Osteoblast (primary cell): ENCODE data around the gene SPDYC. TPM values are rescaled to one million over a fixed set of nuclear protein-coding genes. Genes with fewer than 3 reads are reported as not detected.

Experiments used
- DNase-seq: peaks from one replicate; pipeline ENCODE4 v3.0.0; 2011; ENCODE audit warnings: low spot score, mixed read lengths; ENCODE audit not compliant: insufficient read length; ENCODE audit errors: missing footprints
- H2AFZ ChIP-seq: 2 replicates; pipeline ENCODE4 v1.6.0; 2011; ENCODE audit warnings: mild to moderate bottlenecking, low read length
- H3K27ac ChIP-seq: 2 replicates; pipeline ENCODE4 v1.5.1; 2011; ENCODE audit warnings: mild to moderate bottlenecking, low read depth, low read length, moderate library complexity
- H3K27me3 ChIP-seq: 2 replicates; pipeline ENCODE4 v1.6.0; 2012; ENCODE audit warnings: mild to moderate bottlenecking, control low read depth, inconsistent platforms, low read length, moderate library complexity; ENCODE audit not compliant: insufficient read depth
- H3K36me3 ChIP-seq: 2 replicates; pipeline ENCODE4 v1.5.1; 2011; ENCODE audit warnings: mild to moderate bottlenecking, low read length, control low read depth, moderate library complexity; ENCODE audit not compliant: insufficient read depth
- H3K4me1 ChIP-seq: 2 replicates; pipeline ENCODE4 v1.5.1; 2011; ENCODE audit warnings: mild to moderate bottlenecking, low read length, control low read depth, moderate library complexity; ENCODE audit not compliant: insufficient read depth
- H3K4me2 ChIP-seq: 2 replicates; pipeline ENCODE4 v1.6.0; 2011; ENCODE audit warnings: mild to moderate bottlenecking, low read length; ENCODE audit not compliant: insufficient read depth
- H3K4me3 ChIP-seq: fragments of 200-600 bp; sonication (generic); 3 replicates; pipeline ENCODE4 v1.5.1; 2012; ENCODE audit warnings: mild to moderate bottlenecking, low read length, inconsistent platforms; ENCODE audit not compliant: insufficient read depth
- H3K79me2 ChIP-seq: 2 replicates; pipeline ENCODE4 v1.6.0; 2012; ENCODE audit warnings: mild to moderate bottlenecking, low read length, control low read depth, inconsistent platforms; ENCODE audit not compliant: insufficient read depth
- H3K9me3 ChIP-seq: 2 replicates; pipeline ENCODE4 v1.5.1; 2011; ENCODE audit warnings: low read depth, low read length, control low read depth
- H4K20me1 ChIP-seq: 2 replicates; pipeline ENCODE4 v1.6.0; 2012; ENCODE audit warnings: mild to moderate bottlenecking, low read length, control low read depth; ENCODE audit not compliant: insufficient read depth
- total RNA-seq: library from RNA; depleted of rRNA; stranded (reverse); fragments of >200 nt; gene quantifications from 2 replicates; pipeline ENCODE4 v1.2.3, GENCODE V29; 2012
- TF ChIP-seq, protein P1 (sequence below): IDR thresholded peaks from 2 replicates; pipeline ENCODE4 v1.5.1; 2011; ENCODE audit warnings: mild to moderate bottlenecking, low read depth, low read length, moderate library complexity; ENCODE audit errors: extremely low read depth

Gene SPDYC
- total RNA-seq, 1 donor: not detected

- Histone ChIP-seq H3K36me3 (no peaks in the 10 kb centered on the region), H3K27me3 (no peaks in the 10 kb centered on the region), H2AFZ (no peak overlapping the region), H3K4me3 (no peak overlapping the region), H3K9me3 (no peaks in the 10 kb centered on the region), H4K20me1 (no peaks in the 10 kb centered on the region), H3K4me1 (peaks cover 21% of the 10 kb centered on the region), H3K27ac (no peak overlapping the region), H3K79me2 (no peaks in the 10 kb centered on the region), H3K4me2 (no peak overlapping the region)
- TF ChIP-seq, protein P1, sequence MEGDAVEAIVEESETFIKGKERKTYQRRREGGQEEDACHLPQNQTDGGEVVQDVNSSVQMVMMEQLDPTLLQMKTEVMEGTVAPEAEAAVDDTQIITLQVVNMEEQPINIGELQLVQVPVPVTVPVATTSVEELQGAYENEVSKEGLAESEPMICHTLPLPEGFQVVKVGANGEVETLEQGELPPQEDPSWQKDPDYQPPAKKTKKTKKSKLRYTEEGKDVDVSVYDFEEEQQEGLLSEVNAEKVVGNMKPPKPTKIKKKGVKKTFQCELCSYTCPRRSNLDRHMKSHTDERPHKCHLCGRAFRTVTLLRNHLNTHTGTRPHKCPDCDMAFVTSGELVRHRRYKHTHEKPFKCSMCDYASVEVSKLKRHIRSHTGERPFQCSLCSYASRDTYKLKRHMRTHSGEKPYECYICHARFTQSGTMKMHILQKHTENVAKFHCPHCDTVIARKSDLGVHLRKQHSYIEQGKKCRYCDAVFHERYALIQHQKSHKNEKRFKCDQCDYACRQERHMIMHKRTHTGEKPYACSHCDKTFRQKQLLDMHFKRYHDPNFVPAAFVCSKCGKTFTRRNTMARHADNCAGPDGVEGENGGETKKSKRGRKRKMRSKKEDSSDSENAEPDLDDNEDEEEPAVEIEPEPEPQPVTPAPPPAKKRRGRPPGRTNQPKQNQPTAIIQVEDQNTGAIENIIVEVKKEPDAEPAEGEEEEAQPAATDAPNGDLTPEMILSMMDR: no peak
- no peak for DNase-seq
Measured at GRCh38 chr11:65151331-65151899, 18.6 kb upstream of the SPDYC start.

- Histone ChIP-seq H3K4me3 (no peak overlapping the region), H3K9me3 (no peaks in the 10 kb centered on the region), H3K4me2 (peak overlapping the region; percentile 28), H3K4me1 (peaks cover 21% of the 10 kb centered on the region), H3K27me3 (no peaks in the 10 kb centered on the region), H3K27ac (no peak overlapping the region), H4K20me1 (no peaks in the 10 kb centered on the region), H3K36me3 (no peaks in the 10 kb centered on the region), H3K79me2 (no peaks in the 10 kb centered on the region), H2AFZ (peak overlapping the region; percentile 22)
- TF ChIP-seq, protein P1: no peak
- DNase-seq: no peak
Measured at GRCh38 chr11:65152122-65152521, 17.9 kb upstream of the SPDYC start.

DNA sequence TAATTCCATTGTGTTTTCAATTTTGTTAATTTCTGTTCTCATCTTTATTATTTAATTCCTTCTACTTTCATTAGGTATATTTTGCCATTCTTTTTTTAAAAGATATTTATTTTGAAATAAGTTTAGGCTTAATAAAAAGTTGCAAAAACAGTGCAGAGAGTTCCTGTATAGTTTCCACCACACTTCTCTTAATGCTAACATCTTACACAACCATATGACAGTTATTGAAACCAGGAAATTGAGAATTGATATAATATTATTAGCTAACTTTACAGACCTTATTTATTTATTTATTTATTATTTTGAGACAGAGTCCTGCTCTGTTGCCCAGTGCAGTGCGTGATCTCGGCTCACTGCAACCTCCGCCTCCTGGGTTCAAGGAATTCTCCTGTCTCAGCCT lies 13.8 kb upstream of the SPDYC start:
- no peak for DNase-seq
- H3K79me2 ChIP-seq: no peaks in the 10 kb centered on the region
- H3K9me3 ChIP-seq: no peaks in the 10 kb centered on the region
- H2AFZ ChIP-seq: no peak overlapping the region
- peaks cover 6% of the 10 kb centered on the region for H3K4me1 ChIP-seq
- H3K27me3 ChIP-seq: no peaks in the 10 kb centered on the region
- H4K20me1 ChIP-seq: no peaks in the 10 kb centered on the region
- TF ChIP-seq, protein P1: no peak
- no peaks in the 10 kb centered on the region for H3K36me3 ChIP-seq
- no peak overlapping the region for H3K4me2 ChIP-seq
- no peak overlapping the region for H3K4me3 ChIP-seq
- H3K27ac ChIP-seq: no peak overlapping the region

- Histone ChIP-seq H3K4me1 (peaks cover 6% of the 10 kb centered on the region), H3K4me2 (no peak overlapping the region), H3K9me3 (no peaks in the 10 kb centered on the region), H3K79me2 (no peaks in the 10 kb centered on the region), H3K36me3 (no peaks in the 10 kb centered on the region), H3K27me3 (no peaks in the 10 kb centered on the region), H4K20me1 (no peaks in the 10 kb centered on the region), H3K4me3 (no peak overlapping the region), H3K27ac (no peak overlapping the region), H2AFZ (no peak overlapping the region)
- no peak for DNase-seq
- TF ChIP-seq, protein P1: no peak
Measured at GRCh38 chr11:65156926-65157325, 13.1 kb upstream of the SPDYC start.
